HepG2 (cell line): ENCODE measurements around the gene FUT4. TPM values are rescaled to one million over a fixed set of nuclear protein-coding genes. Genes with fewer than 3 reads are reported as not detected.

ENCODE experiments used
- ASH2L ChIP-seq: fragments of 300-600, 200-600 bp; sonication (generic); IDR thresholded peaks from 2 replicates; pipeline ENCODE4 v1.7.0; 2017; ENCODE audit warnings: low read depth, mild to moderate bottlenecking, moderate library complexity, mixed read lengths, low read length; ENCODE audit not compliant: insufficient read length
- ATRX ChIP-seq: sonication (generic); formaldehyde crosslinking; IDR thresholded peaks from 2 replicates; pipeline ENCODE4 v1.4.0; 2020; ENCODE audit warnings: missing genetic modification reagents, borderline replicate concordance
- BRF2 ChIP-seq: sonication (generic); formaldehyde crosslinking; IDR thresholded peaks from 2 replicates; pipeline ENCODE4 v1.8.1; 2022; ENCODE audit warnings: mild to moderate bottlenecking, missing genetic modification reagents
- CBX2 ChIP-seq, 2 experiments: fragments of 200-600 bp in 1 of 2; sonication (generic); formaldehyde crosslinking in 1 of 2; IDR thresholded peaks; 2 replicates each; pipeline versions ENCODE4 v1.7.0 to v1.8.1; 2018 to 2022; ENCODE audit warnings: low read depth in 2 of 2, low read length in 1 of 2, mild to moderate bottlenecking in 1 of 2, missing genetic modification reagents in 1 of 2
- CENPX ChIP-seq: sonication (generic); formaldehyde crosslinking; IDR thresholded peaks from 2 replicates; pipeline ENCODE4 v1.9.0; 2021; ENCODE audit warnings: mild to moderate bottlenecking, missing genetic modification reagents, moderate library complexity
- DR1 ChIP-seq: sonication (generic); formaldehyde crosslinking; IDR thresholded peaks from 2 replicates; pipeline ENCODE4 v1.8.0; 2021; ENCODE audit warnings: mild to moderate bottlenecking, missing genetic modification reagents, inconsistent platforms
- ETS1 ChIP-seq: sonication (generic); formaldehyde crosslinking; IDR thresholded peaks from 2 replicates; pipeline ENCODE4 v1.4.0; 2020; ENCODE audit warnings: missing genetic modification reagents
- FOSL2 ChIP-seq: sonication (generic); formaldehyde crosslinking; IDR thresholded peaks from 2 replicates; pipeline ENCODE4 v1.4.0; 2020; ENCODE audit warnings: missing genetic modification reagents
- HDAC2 ChIP-seq: sonication (generic); formaldehyde crosslinking; IDR thresholded peaks from 2 replicates; pipeline ENCODE4 v1.4.0; 2020; ENCODE audit warnings: missing genetic modification reagents
- KLF6 ChIP-seq: IDR thresholded peaks from 2 replicates; pipeline ENCODE4 v1.8.0; 2016; ENCODE audit warnings: missing biosample characterization, missing genetic modification reagents
- KMT2A ChIP-seq: sonication (generic); formaldehyde crosslinking; IDR thresholded peaks from 2 replicates; pipeline ENCODE4 v1.4.0; 2020; ENCODE audit warnings: missing genetic modification reagents
- MYC ChIP-seq: sonication (generic); formaldehyde crosslinking; IDR thresholded peaks from 2 replicates; pipeline ENCODE4 v1.9.0; 2021; ENCODE audit warnings: missing genetic modification reagents, borderline replicate concordance
- MYPOP ChIP-seq: sonication (generic); formaldehyde crosslinking; IDR thresholded peaks from 2 replicates; pipeline ENCODE4 v1.8.1; 2023; ENCODE audit warnings: mild to moderate bottlenecking, moderate library complexity, missing genetic modification reagents
- SRSF1 ChIP-seq: fragments of 200-400 bp; formaldehyde crosslinking; optimal IDR thresholded peaks from 2 replicates; pipeline ENCODE3; 2017; ENCODE audit warnings: mild to moderate bottlenecking, low read depth, low read length, moderate library complexity
- TOPORS ChIP-seq: sonication (generic); formaldehyde crosslinking; IDR thresholded peaks from 2 replicates; pipeline ENCODE4 v1.8.0; 2023; ENCODE audit warnings: mild to moderate bottlenecking, missing genetic modification reagents
- ZBTB33 ChIP-seq: sonication (generic); formaldehyde crosslinking; IDR thresholded peaks from 2 replicates; pipeline ENCODE4 v1.4.0; 2020; ENCODE audit warnings: missing genetic modification reagents
- ZBTB7B ChIP-seq: sonication (generic); formaldehyde crosslinking; IDR thresholded peaks from 2 replicates; pipeline ENCODE4 v1.4.0; 2020; ENCODE audit warnings: missing genetic modification reagents
- ZBTB8A ChIP-seq: sonication (generic); formaldehyde crosslinking; IDR thresholded peaks from 2 replicates; pipeline ENCODE4 v1.4.0; 2020; ENCODE audit warnings: mild to moderate bottlenecking, low read depth, missing genetic modification reagents, borderline replicate concordance
- ZNF558 ChIP-seq: sonication (generic); formaldehyde crosslinking; IDR thresholded peaks from 2 replicates; pipeline ENCODE4 v1.9.0; 2022; ENCODE audit warnings: mild to moderate bottlenecking, missing genetic modification reagents, borderline replicate concordance
- ZNF614 ChIP-seq: IDR thresholded peaks from 2 replicates; pipeline ENCODE4 v1.6.1; 2018; ENCODE audit warnings: missing biosample characterization, missing genetic modification reagents, inconsistent platforms, borderline replicate concordance
- ZNF678 ChIP-seq: sonication (generic); formaldehyde crosslinking; IDR thresholded peaks from 2 replicates; pipeline ENCODE4 v1.4.0; 2020; ENCODE audit warnings: mild to moderate bottlenecking, missing genetic modification reagents
- ZNF766 ChIP-seq: sonication (generic); formaldehyde crosslinking; IDR thresholded peaks from 2 replicates; pipeline ENCODE4 v1.5.0; 2020; ENCODE audit warnings: missing genetic modification reagents, borderline replicate concordance
- ZNF788 ChIP-seq: sonication (generic); formaldehyde crosslinking; IDR thresholded peaks from 2 replicates; pipeline ENCODE4 v1.5.0; 2020; ENCODE audit warnings: mild to moderate bottlenecking, missing genetic modification reagents, borderline replicate concordance
- polyA plus RNA-seq, 8 experiments: library from polyadenylated mRNA; depleted of rRNA in 3 of 8; stranded (reverse) in 7 of 8; unstranded in 1 of 8; fragments of >200 nt; fragmentation: Illumina TruSeq in 4 of 8; extraction: Trizol in 4 of 8; gene quantifications; 2 replicates each; pipeline versions ENCODE4 v1.2.1 to v1.2.3, GENCODE V29; 2011 to 2016; ENCODE audit warnings: low read depth in 4 of 8, missing spikeins in 1 of 8, mixed read lengths in 1 of 8; ENCODE audit not compliant: insufficient read depth in 1 of 8
- total RNA-seq, 5 experiments: library from RNA; depleted of rRNA; stranded (reverse); fragments of >200 nt; fragmentation: Illumina TruSeq; extraction: Trizol; gene quantifications; 2 replicates each; pipeline ENCODE4 v1.2.3, GENCODE V29; 2016; ENCODE audit warnings: low read depth in 1 of 5

Gene FUT4
- total and polyA plus RNA-seq, 2 of the 13 experiments (the other 11 are each of a cell fraction or from before 2014, with no cell fraction given), result 0.28 to 0.60 TPM

- TF ChIP-seq DR1 (0 out of 2 replicates have a peak, but pooled peaks have one; percentile 47), MYPOP (0 out of 2 replicates have a peak, but pooled peaks have one; percentile 42), ZBTB7B (no peak), ZNF766 (CRISPR knock-in tag) (no peak), ZNF558 (CRISPR knock-in tag) (no peak), SRSF1 (no peak), MYC (CRISPR knock-in tag) (0 out of 2 replicates have a peak, but pooled peaks have one; percentile 41), BRF2 (CRISPR knock-in tag) (0 out of 2 replicates have a peak, but pooled peaks have one; percentile 27), HDAC2 (CRISPR knock-in tag) (peak; percentile 34; the same call in 1 of the 2 replicates), KMT2A (CRISPR knock-in tag) (no peak), CENPX (CRISPR knock-in tag) (no peak), ZNF614 (CRISPR knock-in tag) (no peak), ZNF788 (no peak), FOSL2 (CRISPR knock-in tag) (no peak), ZBTB8A (CRISPR knock-in tag) (peak; percentile 94; the same call in 1 of the 2 replicates), ETS1 (CRISPR knock-in tag) (0 out of 2 replicates have a peak, but pooled peaks have one; percentile 56), ATRX (CRISPR knock-in tag) (no peak), TOPORS (CRISPR knock-in tag) (0 out of 2 replicates have a peak, but pooled peaks have one; percentile 40), ASH2L (peak; percentile 19), ZBTB33 (CRISPR knock-in tag) (0 out of 2 replicates have a peak, but pooled peaks have one; percentile 18), KLF6 (CRISPR knock-in tag) (no peak), CBX2 (IDR thresholded peaks at IDR 0.05; ENCODE audit: low read depth, low read length) (no peak), CBX2 (CRISPR knock-in tag; IDR thresholded peaks at IDR 0.05; ENCODE audit: low read depth) (no peak; the same call in 1 of the 2 replicates), ZNF678 (0 out of 2 replicates have a peak, but pooled peaks have one; percentile 64)
Measured at GRCh38 chr11:94543695-94544645, at the start of gene FUT4 (continued).
